ENCODE results near the gene SHKBP1. TPM values are rescaled to one million over a fixed set of nuclear protein-coding genes. Genes with fewer than 3 reads are reported as not detected.

The SHKBP1 gene
- total and polyA plus RNA-seq, 2 of the 8 experiments (the other 6 are each of a cell fraction or from before 2014, with no cell fraction given): 74.6 to 98.8 TPM

DNA sequence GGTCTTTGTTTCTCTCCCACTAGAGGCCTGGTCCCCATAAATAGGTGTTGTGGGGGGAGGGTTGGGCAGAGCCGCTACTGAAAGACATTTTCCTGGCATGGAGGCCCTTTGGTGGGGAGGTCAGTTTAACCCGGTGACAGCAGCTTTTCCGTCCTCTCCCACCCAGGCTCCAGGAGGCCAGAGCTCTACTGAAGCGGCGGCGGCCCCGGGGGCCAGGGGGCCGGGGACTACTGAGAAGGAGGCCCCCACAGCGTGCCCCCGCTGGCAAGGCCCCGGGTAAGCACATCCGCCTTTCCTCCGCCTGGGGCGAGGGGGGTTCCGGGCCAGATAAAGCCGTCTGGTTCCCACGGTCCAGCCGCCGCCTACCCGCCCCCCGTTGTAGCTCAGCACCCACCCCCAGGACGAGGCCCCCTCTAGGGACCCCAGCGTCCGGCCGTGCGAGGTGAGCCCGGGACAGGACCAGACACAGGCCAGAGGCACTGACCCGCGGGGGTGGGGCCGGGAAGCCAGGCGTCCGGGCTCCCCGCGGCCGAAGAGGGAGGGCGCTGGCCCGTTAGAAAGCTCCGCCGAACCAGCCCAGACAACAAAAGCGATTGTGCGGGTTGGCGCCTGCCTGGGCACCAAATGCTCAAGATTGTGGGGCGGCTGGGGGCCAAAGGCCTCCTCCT is 23.4 kb downstream of the SHKBP1 start:
- Histone ChIP-seq H3K4me2 (ENCODE audit: insufficient read depth in 1 of 2, low read depth in 2 of 2, low read length in 2 of 2) (peak overlapping the region; percentile 41 to 75; a peak in 3 of 4 replicates), H2BK12ac (ENCODE audit: low read depth, low read length) (no peak overlapping the region), H4K20me1 (replicated peaks in 1 of 2; ENCODE audit: control insufficient read depth in 1 of 2, insufficient read depth in 2 of 2, low read length in 2 of 2) (peaks cover 3 to 8% of the 10 kb centered on the region in 2 experiments), H3K56ac (replicated peaks; ENCODE audit: insufficient read length, low read depth, low read length) (no peak overlapping the region), H3K14ac (ENCODE audit: insufficient read length) (no peak overlapping the region), H2AK5ac (ENCODE audit: low read depth, low read length) (no peak overlapping the region), H3K23ac (ENCODE audit: insufficient read length) (no peak overlapping the region), H3K79me2 (ENCODE audit: control insufficient read depth in 1 of 2, insufficient read depth in 2 of 2, low read length in 2 of 2) (no peaks in the 10 kb centered on the region), H3K4me3 (ENCODE audit: extremely low read depth in 1 of 4, insufficient read depth in 2 of 4, low read depth in 3 of 4, low read length in 4 of 4) (peak overlapping the region in 1 of 4 experiments; percentile 66; a peak in 2 of 8 replicates), H2BK15ac (ENCODE audit: low read length) (no peak overlapping the region), H4K91ac (replicated peaks; ENCODE audit: insufficient read length, low read length) (no peak overlapping the region), H3K23me2 (ENCODE audit: low read depth, low read length) (peaks cover 20% of the 10 kb centered on the region; the same call in 1 of the 2 replicates), H2BK120ac (replicated peaks; ENCODE audit: low read depth, low read length) (no peak overlapping the region), H3K4me1 (replicated peaks in 1 of 4; ENCODE audit: control insufficient read depth in 3 of 4, insufficient read depth in 4 of 4, low read length in 3 of 4) (peaks cover 9 to 36% (median 23%) of the 10 kb centered on the region in 4 experiments), H4K8ac (ENCODE audit: extremely low read depth, insufficient read depth, low read length) (no peak overlapping the region), H3K27ac (ENCODE audit: low read depth, low read length) (no peak overlapping the region), H3K4ac (replicated peaks; ENCODE audit: insufficient read length, low read depth, low read length) (no peak overlapping the region), H4K5ac (ENCODE audit: insufficient read length, low read depth, low read length) (no peak overlapping the region), H2AFZ (ENCODE audit: low read length) (no peak overlapping the region), H3K79me1 (ENCODE audit: low read depth, low read length) (0 out of 2 replicates have a peak, but pooled peaks cover 2% of the 10 kb centered on the region), H3K27me3 (replicated peaks in 1 of 4; ENCODE audit: control insufficient read depth in 3 of 4, extremely low read depth in 1 of 4, insufficient read depth in 3 of 4, low read length in 3 of 4) (peaks cover 19 to 54% (median 48%) of the 10 kb centered on the region in 4 experiments), H3K9ac (replicated peaks in 1 of 4; ENCODE audit: extremely low read depth in 1 of 4, low read depth in 3 of 4, low read length in 3 of 4) (no peak overlapping the region), H3K18ac (ENCODE audit: extremely low read depth, low read length) (no peak overlapping the region), H2BK20ac (ENCODE audit: low read length) (no peak overlapping the region), H2BK5ac (ENCODE audit: low read depth, low read length) (no peak overlapping the region), H3K36me3 (ENCODE audit: control insufficient read depth in 2 of 4, insufficient read depth in 4 of 4, low read length in 3 of 4) (no peaks in the 10 kb centered on the region; a peak in 1 of 8 replicates), H3K9me3 (ENCODE audit: insufficient read depth in 2 of 2, low read depth in 1 of 2, low read length in 1 of 2) (no peaks in the 10 kb centered on the region)
- CTCF ChIA-PET (ENCODE audit: partially characterized antibody): interaction anchor here (0.5 to 11.3 kb wide), 13 partner anchors 10 to 126 kb away, joined by 3 to 100 read pairs (median 6); no protein-coding TSS in a partner anchor
- no peak for FAIRE-seq
- DNase-seq (ENCODE audit: low read depth in 1 of 2, low spot score in 2 of 2): no peak
- WGBS, 2 experiments (ENCODE audit: extremely low coverage in 1 of 2, insufficient coverage in 1 of 2, insufficient read length in 1 of 2, insufficient replicate concordance in 2 of 2, low coverage in 1 of 2, low lambda C conversion rate in 2 of 2, missing lambda C conversion rate in 1 of 2): 68% methylated on average over 20 of the region's 43 CpGs; no CpG with 5 or more reads in 1 of the 2 experiments
- POLR2A ChIA-PET (ENCODE audit: partially characterized antibody): interaction anchor here (0.9 to 1.7 kb wide), 3 partner anchors 8 to 25 kb away, joined by 3 to 4 read pairs (median 3); no protein-coding TSS in a partner anchor
- TF ChIP-seq TBP (IDR thresholded peaks at IDR 0.05; ENCODE audit: low read depth, low read length): no peak
- no peak for TF ChIP-seq RBBP5 (IDR thresholded peaks at IDR 0.05; ENCODE audit: borderline replicate concordance, low read depth, low read length)
- TF ChIP-seq SIX5 (IDR thresholded peaks at IDR 0.05; ENCODE audit: low read depth, low read length): no peak
- no peak for TF ChIP-seq ASH2L (IDR thresholded peaks at IDR 0.05; ENCODE audit: low read length)
- TF ChIP-seq KDM5A (IDR thresholded peaks at IDR 0.05; ENCODE audit: low read length): no peak
- TF ChIP-seq SAP30 (IDR thresholded peaks at IDR 0.05; ENCODE audit: insufficient read depth, insufficient replicate concordance, low read length): no peak
- no peak for TF ChIP-seq SUZ12 (IDR thresholded peaks at IDR 0.05; ENCODE audit: low read length)
